Smooth muscle cell (in vitro differentiated cells): ENCODE data around the gene TMEM170B. TPM values are rescaled to one million over a fixed set of nuclear protein-coding genes. Genes with fewer than 3 reads are reported as not detected.

Source experiments
- DNase-seq: peaks from one replicate; lab custom pipeline; 2025; ENCODE audit not compliant: unreplicated experiment; lab: John Stamatoyannopoulos, UW
- H2AFZ ChIP-seq: fragments of 200-600 bp; sonication (generic); 2 replicates; pipeline ENCODE4 v1.6.0; 2016; ENCODE audit warnings: antibody characterized with exemption, low read depth, mild to moderate bottlenecking
- H3F3A ChIP-seq: fragments of 200-600 bp; sonication (generic); 2 replicates; pipeline ENCODE4 v1.6.0; 2017; ENCODE audit warnings: antibody characterized with exemption, low read depth
- H3K27ac ChIP-seq: fragments of 200-600 bp; sonication (generic); 2 replicates; pipeline ENCODE4 v1.5.1; 2016; ENCODE audit warnings: low read depth, mild to moderate bottlenecking
- H3K27me3 ChIP-seq: fragments of 200-600 bp; sonication (generic); 2 replicates; pipeline ENCODE4 v1.6.1; 2016; ENCODE audit warnings: low read depth, mild to moderate bottlenecking
- H3K36me3 ChIP-seq: fragments of 200-600 bp; sonication (generic); 2 replicates; pipeline ENCODE4 v1.5.1; 2016; ENCODE audit warnings: low read depth
- H3K4me1 ChIP-seq: fragments of 200-600 bp; sonication (generic); 2 replicates; pipeline ENCODE4 v1.5.1; 2016; ENCODE audit warnings: low read depth
- H3K4me2 ChIP-seq: fragments of 200-600 bp; sonication (generic); 2 replicates; pipeline ENCODE4 v1.6.0; 2016; ENCODE audit warnings: mild to moderate bottlenecking
- H3K4me3 ChIP-seq: fragments of 200-600 bp; sonication (generic); 2 replicates; pipeline ENCODE4 v1.5.1; 2016; ENCODE audit warnings: mild to moderate bottlenecking
- H3K79me2 ChIP-seq: fragments of 200-600 bp; sonication (generic); 2 replicates; pipeline ENCODE4 v1.6.0; 2016; ENCODE audit warnings: low read depth, mild to moderate bottlenecking
- H3K9ac ChIP-seq: fragments of 200-600 bp; sonication (generic); 2 replicates; pipeline ENCODE4 v1.6.0; 2016; ENCODE audit warnings: low read depth
- H3K9me3 ChIP-seq: fragments of 200-600 bp; sonication (generic); replicated peaks from 2 replicates; pipeline ENCODE4 v1.5.1; 2016; ENCODE audit warnings: low read depth
- H4K20me1 ChIP-seq: fragments of 200-600 bp; sonication (generic); 2 replicates; pipeline ENCODE4 v1.6.0; 2016; ENCODE audit warnings: low read depth
- WGBS: methylation state at CpG from one replicate; pipeline ENCODE4 v1.1.7; 2016; ENCODE audit warnings: low lambda C conversion rate; 5-methylcytosine and 5-hydroxymethylcytosine counted together
- polyA plus RNA-seq: library from polyadenylated mRNA; unstranded; fragments of >200 nt; fragmentation: Nextera tagmentation; extraction: Ambion mirVana; gene quantifications from 2 replicates; pipeline ENCODE4 v1.2.1, GENCODE V29; 2016
- total RNA-seq: library from RNA; depleted of rRNA; stranded (reverse); fragments of >200 nt; gene quantifications from 2 replicates; pipeline ENCODE4 v1.2.3, GENCODE V29; 2014
- TF ChIP-seq, protein P1 (sequence below): fragments of 200-600 bp; sonication (generic); IDR thresholded peaks from 2 replicates; pipeline ENCODE4 v1.5.1; 2017; ENCODE audit warnings: borderline replicate concordance, mild to moderate bottlenecking, antibody characterized with exemption; ENCODE audit not compliant: insufficient read depth, poor library complexity, severe bottlenecking

Gene TMEM170B
- total and polyA plus RNA-seq, 2 experiments from 2014 or later = 0.50 to 0.81 TPM

DNA sequence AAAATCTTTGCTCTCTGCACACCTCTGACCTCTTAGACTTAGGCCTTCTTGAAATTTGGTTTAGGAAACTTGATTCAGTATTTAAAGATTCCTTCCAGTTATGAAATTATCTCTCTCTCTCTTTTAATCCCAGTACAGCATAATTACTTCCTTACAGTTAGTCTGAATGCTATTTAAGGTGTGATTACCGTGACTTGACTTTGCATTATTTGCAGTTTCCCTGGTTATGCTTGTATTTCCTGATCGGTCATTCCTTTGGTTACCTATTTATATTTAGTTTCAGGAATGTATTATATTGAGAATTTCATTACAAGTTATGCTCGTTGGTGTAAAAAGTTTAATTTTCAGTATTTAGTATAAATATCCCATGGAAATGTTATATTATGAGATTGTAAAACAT lies 16.3 kb downstream of the TMEM170B start:
- H3K36me3 ChIP-seq = no peaks in the 10 kb centered on the region
- WGBS = 84% methylated on average over 3 of the region's 3 CpGs
- H3K79me2 ChIP-seq = no peaks in the 10 kb centered on the region
- DNase-seq = no peak
- H2AFZ ChIP-seq = no peak overlapping the region
- no peaks in the 10 kb centered on the region for H3K4me1 ChIP-seq
- no peak overlapping the region for H3K27ac ChIP-seq
- no peaks in the 10 kb centered on the region for H3F3A ChIP-seq
- no peak overlapping the region for H3K9ac ChIP-seq
- no peak overlapping the region for H3K4me2 ChIP-seq
- no peak overlapping the region for H3K4me3 ChIP-seq
- TF ChIP-seq, protein P1, sequence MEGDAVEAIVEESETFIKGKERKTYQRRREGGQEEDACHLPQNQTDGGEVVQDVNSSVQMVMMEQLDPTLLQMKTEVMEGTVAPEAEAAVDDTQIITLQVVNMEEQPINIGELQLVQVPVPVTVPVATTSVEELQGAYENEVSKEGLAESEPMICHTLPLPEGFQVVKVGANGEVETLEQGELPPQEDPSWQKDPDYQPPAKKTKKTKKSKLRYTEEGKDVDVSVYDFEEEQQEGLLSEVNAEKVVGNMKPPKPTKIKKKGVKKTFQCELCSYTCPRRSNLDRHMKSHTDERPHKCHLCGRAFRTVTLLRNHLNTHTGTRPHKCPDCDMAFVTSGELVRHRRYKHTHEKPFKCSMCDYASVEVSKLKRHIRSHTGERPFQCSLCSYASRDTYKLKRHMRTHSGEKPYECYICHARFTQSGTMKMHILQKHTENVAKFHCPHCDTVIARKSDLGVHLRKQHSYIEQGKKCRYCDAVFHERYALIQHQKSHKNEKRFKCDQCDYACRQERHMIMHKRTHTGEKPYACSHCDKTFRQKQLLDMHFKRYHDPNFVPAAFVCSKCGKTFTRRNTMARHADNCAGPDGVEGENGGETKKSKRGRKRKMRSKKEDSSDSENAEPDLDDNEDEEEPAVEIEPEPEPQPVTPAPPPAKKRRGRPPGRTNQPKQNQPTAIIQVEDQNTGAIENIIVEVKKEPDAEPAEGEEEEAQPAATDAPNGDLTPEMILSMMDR = no peak
- no peaks in the 10 kb centered on the region for H3K9me3 ChIP-seq
- no peaks in the 10 kb centered on the region for H3K27me3 ChIP-seq
- no peaks in the 10 kb centered on the region for H4K20me1 ChIP-seq

DNA sequence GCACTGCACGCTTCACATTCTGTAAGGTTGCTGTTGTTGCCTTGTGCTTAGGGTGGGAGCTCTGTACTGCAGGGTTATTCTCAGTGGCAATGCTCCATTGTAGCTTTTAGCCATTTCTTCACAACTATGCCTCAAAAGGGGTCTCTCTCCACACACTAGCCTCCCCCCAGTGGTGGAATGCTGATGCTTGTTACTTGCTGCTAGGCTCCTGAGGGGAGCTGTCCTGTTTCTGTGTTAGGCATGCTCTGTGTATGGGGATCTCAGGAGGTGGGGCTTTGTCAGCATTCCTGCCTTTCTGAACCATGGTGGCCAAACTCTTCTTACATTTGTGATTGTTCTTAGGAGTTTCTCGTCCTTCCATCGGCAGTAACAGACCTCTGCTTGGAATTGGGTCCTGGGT lies 18.8 kb downstream of the TMEM170B start:
- Histone ChIP-seq H3K27me3 (no peaks in the 10 kb centered on the region), H3K9ac (no peak overlapping the region), H4K20me1 (no peaks in the 10 kb centered on the region), H3K9me3 (no peaks in the 10 kb centered on the region), H3K4me2 (no peak overlapping the region), H3K4me3 (no peak overlapping the region), H3K4me1 (no peaks in the 10 kb centered on the region), H2AFZ (no peak overlapping the region), H3F3A (no peaks in the 10 kb centered on the region), H3K27ac (no peak overlapping the region), H3K79me2 (no peaks in the 10 kb centered on the region), H3K36me3 (no peaks in the 10 kb centered on the region)
- TF ChIP-seq, protein P1 = no peak
- DNase-seq = no peak
- WGBS = 83% methylated on average over 3 of the region's 3 CpGs

DNA sequence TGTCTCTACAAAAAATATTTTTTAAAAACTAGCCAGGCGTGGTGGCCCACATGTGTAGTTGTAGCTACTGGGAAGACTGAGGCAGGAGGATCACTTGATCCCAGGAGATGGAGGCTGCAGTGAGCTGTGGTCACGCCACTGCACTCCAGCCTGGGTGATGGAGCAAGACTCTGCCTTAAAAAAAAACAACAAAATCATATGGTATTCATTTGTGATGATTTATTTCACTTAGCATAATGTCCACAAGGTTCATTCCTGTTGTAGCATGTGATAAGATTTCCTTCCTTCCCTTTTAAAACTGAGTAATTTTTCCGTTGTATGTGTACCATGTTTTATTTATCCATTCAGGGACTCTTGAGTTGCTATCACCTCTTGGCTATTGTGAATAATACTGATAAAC lies 26.2 kb downstream of the TMEM170B start:
- Histone ChIP-seq H2AFZ (no peak overlapping the region), H3K9ac (no peak overlapping the region), H4K20me1 (no peaks in the 10 kb centered on the region), H3K4me1 (no peaks in the 10 kb centered on the region), H3K4me3 (no peak overlapping the region), H3K79me2 (no peaks in the 10 kb centered on the region), H3K27me3 (no peaks in the 10 kb centered on the region), H3K36me3 (no peaks in the 10 kb centered on the region), H3K9me3 (no peaks in the 10 kb centered on the region), H3K27ac (no peak overlapping the region), H3K4me2 (no peak overlapping the region), H3F3A (no peaks in the 10 kb centered on the region)
- no peak for DNase-seq
- TF ChIP-seq, protein P1 = no peak
- 92% methylated on average over 3 of the region's 3 CpGs for WGBS

DNA sequence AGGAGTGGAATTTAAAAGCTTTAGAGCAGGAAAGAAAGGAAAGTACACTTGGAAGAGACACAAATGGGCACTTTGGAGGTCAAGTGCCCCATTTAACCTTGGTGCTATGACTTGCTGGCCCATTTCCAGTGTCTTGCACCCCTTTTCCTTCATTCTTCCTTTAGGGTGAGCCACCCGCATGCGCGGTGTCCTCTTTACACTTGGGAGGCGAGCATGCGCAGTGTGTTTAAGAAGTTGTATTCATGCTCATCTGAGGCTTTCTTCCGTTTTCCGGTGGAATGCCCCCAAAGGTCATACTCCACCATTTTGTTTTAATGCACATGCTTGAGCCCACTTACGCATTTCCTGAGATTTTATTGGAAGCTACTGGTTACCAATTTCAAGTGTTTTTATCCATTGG lies 29.1 kb downstream of the TMEM170B start:
- Histone ChIP-seq H3K9ac (no peak overlapping the region), H2AFZ (no peak overlapping the region), H4K20me1 (no peaks in the 10 kb centered on the region), H3K4me1 (no peaks in the 10 kb centered on the region), H3K27ac (no peak overlapping the region), H3K4me3 (no peak overlapping the region), H3K27me3 (no peaks in the 10 kb centered on the region), H3K9me3 (no peaks in the 10 kb centered on the region), H3K36me3 (no peaks in the 10 kb centered on the region), H3K79me2 (no peaks in the 10 kb centered on the region), H3F3A (no peaks in the 10 kb centered on the region), H3K4me2 (no peak overlapping the region)
- DNase-seq = no peak
- 98% methylated on average over 8 of the region's 8 CpGs for WGBS
- TF ChIP-seq, protein P1 = no peak
